HepG2 (cell line): ENCODE data around the gene TOMM6. TPM values are rescaled to one million over a fixed set of nuclear protein-coding genes. Genes with fewer than 3 reads are reported as not detected.

Source experiments
- ATF7 ChIP-seq, 2 experiments: fragments of 450-650 bp in 1 of 2; sonication (generic) in 1 of 2; formaldehyde crosslinking in 1 of 2; IDR thresholded peaks; 2 replicates each; pipeline versions ENCODE4 v1.4.0 to v1.6.1; 2016 to 2020; ENCODE audit warnings: antibody characterized with exemption in 1 of 2, mild to moderate bottlenecking in 1 of 2, missing genetic modification reagents in 1 of 2
- FOXK1 ChIP-seq: sonication (generic); formaldehyde crosslinking; IDR thresholded peaks from 2 replicates; pipeline ENCODE4 v1.4.0; 2020; ENCODE audit warnings: low read depth, missing genetic modification reagents, borderline replicate concordance
- HOXA7 ChIP-seq: sonication (generic); formaldehyde crosslinking; IDR thresholded peaks from 2 replicates; pipeline ENCODE4 v1.8.1; 2022; ENCODE audit warnings: mild to moderate bottlenecking, missing genetic modification reagents, moderate library complexity
- KMT2B ChIP-seq: IDR thresholded peaks from 2 replicates; pipeline ENCODE4 v1.6.1; 2016; ENCODE audit warnings: missing genetic modification reagents, missing compliant biosample characterization
- PCBP2 ChIP-seq: fragments of 200-400 bp; formaldehyde crosslinking; optimal IDR thresholded peaks from 2 replicates; pipeline ENCODE3; 2018; ENCODE audit warnings: low read length, low read depth; ENCODE audit not compliant: poor library complexity, severe bottlenecking
- PHF8 ChIP-seq: sonication (generic); formaldehyde crosslinking; IDR thresholded peaks from 2 replicates; pipeline ENCODE4 v1.5.0; 2020; ENCODE audit warnings: missing genetic modification reagents
- PPARG ChIP-seq: conservative IDR thresholded peaks from 2 replicates; pipeline ENCODE4 v1.6.1; 2016; ENCODE audit warnings: missing biosample characterization, missing genetic modification reagents
- RBM39 ChIP-seq: fragments of 200-400 bp; formaldehyde crosslinking; IDR thresholded peaks from one replicate; pipeline ENCODE4 v1.6.1; 2018; ENCODE audit warnings: antibody characterized with exemption, mild to moderate bottlenecking, low read depth, low read length; ENCODE audit not compliant: poor library complexity, severe bottlenecking
- SMARCC2 ChIP-seq: fragments of 450-650 bp; IDR thresholded peaks from 2 replicates; pipeline ENCODE4 v1.6.1; 2017; ENCODE audit warnings: antibody characterized with exemption, mild to moderate bottlenecking
- STAG1 ChIP-seq: sonication (generic); formaldehyde crosslinking; IDR thresholded peaks from 2 replicates; pipeline ENCODE4 v1.4.0; 2020; ENCODE audit warnings: missing genetic modification reagents
- ZFP36L2 ChIP-seq: sonication (generic); formaldehyde crosslinking; IDR thresholded peaks from 2 replicates; pipeline ENCODE4 v1.4.0; 2020; ENCODE audit warnings: missing genetic modification reagents
- ZFY ChIP-seq: sonication (generic); formaldehyde crosslinking; IDR thresholded peaks from 2 replicates; pipeline ENCODE4 v1.4.0; 2020; ENCODE audit warnings: missing genetic modification reagents
- ZFYVE20 ChIP-seq: sonication (generic); formaldehyde crosslinking; IDR thresholded peaks from 2 replicates; pipeline ENCODE4 v1.8.0; 2023; ENCODE audit warnings: low read depth, mild to moderate bottlenecking, moderate library complexity, missing genetic modification reagents, borderline replicate concordance
- ZMYM4 ChIP-seq: sonication (generic); formaldehyde crosslinking; IDR thresholded peaks from 2 replicates; pipeline ENCODE4 v1.8.1; 2023; ENCODE audit warnings: mild to moderate bottlenecking, missing genetic modification reagents
- ZNF350 ChIP-seq: sonication (generic); formaldehyde crosslinking; IDR thresholded peaks from 2 replicates; pipeline ENCODE4 v1.4.0; 2020; ENCODE audit warnings: mild to moderate bottlenecking, low read depth, missing genetic modification reagents, borderline replicate concordance
- ZNF496 ChIP-seq: sonication (generic); formaldehyde crosslinking; IDR thresholded peaks from 2 replicates; pipeline ENCODE4 v1.8.1; 2023; ENCODE audit warnings: mild to moderate bottlenecking, moderate library complexity, missing genetic modification reagents; ENCODE audit not compliant: insufficient replicate concordance
- ZNF660 ChIP-seq: sonication (generic); formaldehyde crosslinking; IDR thresholded peaks from 2 replicates; pipeline ENCODE4 v1.5.1; 2020; ENCODE audit warnings: mild to moderate bottlenecking, low read depth, missing genetic modification reagents, borderline replicate concordance
- ZNF782 ChIP-seq: sonication (generic); formaldehyde crosslinking; IDR thresholded peaks from 2 replicates; pipeline ENCODE4 v1.4.0; 2020; ENCODE audit warnings: missing genetic modification reagents, mild to moderate bottlenecking, borderline replicate concordance
- ZSCAN5A ChIP-seq: sonication (generic); formaldehyde crosslinking; IDR thresholded peaks from 2 replicates; pipeline ENCODE4 v1.8.0; 2022; ENCODE audit warnings: mild to moderate bottlenecking, missing genetic modification reagents, borderline replicate concordance
- polyA plus RNA-seq, 8 experiments: library from polyadenylated mRNA; depleted of rRNA in 3 of 8; stranded (reverse) in 7 of 8; unstranded in 1 of 8; fragments of >200 nt; fragmentation: Illumina TruSeq in 4 of 8; extraction: Trizol in 4 of 8; gene quantifications; 2 replicates each; pipeline versions ENCODE4 v1.2.1 to v1.2.3, GENCODE V29; 2011 to 2016; ENCODE audit warnings: low read depth in 4 of 8, missing spikeins in 1 of 8, mixed read lengths in 1 of 8; ENCODE audit not compliant: insufficient read depth in 1 of 8
- total RNA-seq, 5 experiments: library from RNA; depleted of rRNA; stranded (reverse); fragments of >200 nt; fragmentation: Illumina TruSeq; extraction: Trizol; gene quantifications; 2 replicates each; pipeline ENCODE4 v1.2.3, GENCODE V29; 2016; ENCODE audit warnings: low read depth in 1 of 5
- TF ChIP-seq, protein P1 (sequence below): sonication (generic); formaldehyde crosslinking; IDR thresholded peaks from one replicate; pipeline ENCODE4 v1.5.1; 2020; ENCODE audit warnings: mild to moderate bottlenecking, missing genetic modification reagents; ENCODE audit errors: not compliant biosample characterization

The TOMM6 gene
- total and polyA plus RNA-seq, 2 of the 13 experiments (the other 11 are each of a cell fraction or from before 2014, with no cell fraction given), result 320 to 321 TPM

DNA sequence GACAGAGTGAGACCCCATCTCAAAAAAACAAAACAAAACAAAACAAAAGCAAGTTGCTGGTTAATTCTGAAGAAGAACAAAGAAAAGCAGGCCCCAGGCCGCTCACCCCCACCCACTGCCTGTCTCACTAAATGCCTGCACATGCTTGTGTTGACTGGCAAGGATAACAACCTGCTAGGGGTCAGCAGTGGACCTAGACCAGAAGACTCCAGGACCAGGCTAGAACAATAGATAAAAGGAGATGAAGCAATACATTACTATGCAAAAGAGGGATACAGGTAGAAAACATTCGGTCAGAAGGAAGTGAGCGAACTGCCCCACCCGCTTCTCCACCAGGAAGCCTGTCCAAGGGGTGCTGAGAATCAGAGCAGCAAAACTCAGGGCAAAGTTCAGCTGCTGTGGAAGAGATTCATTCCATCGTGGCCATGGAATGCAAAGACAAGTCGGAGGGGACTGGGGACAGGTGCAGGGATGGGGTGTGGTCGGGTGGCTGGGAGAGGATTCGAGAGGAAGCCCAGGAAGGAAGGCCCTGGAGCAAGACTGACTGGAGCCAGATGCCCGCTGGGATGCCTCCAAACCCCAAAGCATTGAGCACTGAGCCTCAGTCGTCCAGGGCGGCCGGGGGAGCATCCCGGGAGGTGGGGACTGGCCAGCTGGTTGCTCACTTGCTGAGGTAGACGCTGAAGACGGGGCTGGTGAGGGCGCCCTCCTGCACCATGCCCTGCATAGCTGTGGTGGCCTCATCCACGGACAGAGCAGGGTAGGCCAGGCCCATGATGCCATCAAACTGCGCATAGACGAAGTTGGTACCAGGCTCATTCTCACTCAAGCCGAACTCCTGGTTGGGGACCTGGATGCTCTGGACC, 45.6 kb upstream of the TOMM6 start (continued):
- TF ChIP-seq RBM39 (peak; percentile 28), STAG1 (CRISPR knock-in tag) (peak; percentile 54), FOXK1 (no peak; the same call in 1 of the 2 replicates), ZNF782 (CRISPR knock-in tag) (no peak), PCBP2 (no peak), PHF8 (CRISPR knock-in tag) (no peak), ATF7 (IDR thresholded peaks at IDR 0.05) (no peak), ATF7 (CRISPR knock-in tag; IDR thresholded peaks at IDR 0.05) (no peak), ZFP36L2 (CRISPR knock-in tag) (no peak), ZFY (CRISPR knock-in tag) (no peak), ZMYM4 (CRISPR knock-in tag) (no peak), ZNF660 (CRISPR knock-in tag) (no peak), ZSCAN5A (CRISPR knock-in tag) (peak; percentile 46; the same call in 1 of the 2 replicates), KMT2B (no peak), ZNF350 (CRISPR knock-in tag) (peak; percentile 40; the same call in 1 of the 2 replicates), HOXA7 (CRISPR knock-in tag) (no peak), ZNF496 (CRISPR knock-in tag) (no peak), ZFYVE20 (CRISPR knock-in tag) (no peak), PPARG (peak; percentile 71), SMARCC2 (no peak)
- TF ChIP-seq, protein P1, sequence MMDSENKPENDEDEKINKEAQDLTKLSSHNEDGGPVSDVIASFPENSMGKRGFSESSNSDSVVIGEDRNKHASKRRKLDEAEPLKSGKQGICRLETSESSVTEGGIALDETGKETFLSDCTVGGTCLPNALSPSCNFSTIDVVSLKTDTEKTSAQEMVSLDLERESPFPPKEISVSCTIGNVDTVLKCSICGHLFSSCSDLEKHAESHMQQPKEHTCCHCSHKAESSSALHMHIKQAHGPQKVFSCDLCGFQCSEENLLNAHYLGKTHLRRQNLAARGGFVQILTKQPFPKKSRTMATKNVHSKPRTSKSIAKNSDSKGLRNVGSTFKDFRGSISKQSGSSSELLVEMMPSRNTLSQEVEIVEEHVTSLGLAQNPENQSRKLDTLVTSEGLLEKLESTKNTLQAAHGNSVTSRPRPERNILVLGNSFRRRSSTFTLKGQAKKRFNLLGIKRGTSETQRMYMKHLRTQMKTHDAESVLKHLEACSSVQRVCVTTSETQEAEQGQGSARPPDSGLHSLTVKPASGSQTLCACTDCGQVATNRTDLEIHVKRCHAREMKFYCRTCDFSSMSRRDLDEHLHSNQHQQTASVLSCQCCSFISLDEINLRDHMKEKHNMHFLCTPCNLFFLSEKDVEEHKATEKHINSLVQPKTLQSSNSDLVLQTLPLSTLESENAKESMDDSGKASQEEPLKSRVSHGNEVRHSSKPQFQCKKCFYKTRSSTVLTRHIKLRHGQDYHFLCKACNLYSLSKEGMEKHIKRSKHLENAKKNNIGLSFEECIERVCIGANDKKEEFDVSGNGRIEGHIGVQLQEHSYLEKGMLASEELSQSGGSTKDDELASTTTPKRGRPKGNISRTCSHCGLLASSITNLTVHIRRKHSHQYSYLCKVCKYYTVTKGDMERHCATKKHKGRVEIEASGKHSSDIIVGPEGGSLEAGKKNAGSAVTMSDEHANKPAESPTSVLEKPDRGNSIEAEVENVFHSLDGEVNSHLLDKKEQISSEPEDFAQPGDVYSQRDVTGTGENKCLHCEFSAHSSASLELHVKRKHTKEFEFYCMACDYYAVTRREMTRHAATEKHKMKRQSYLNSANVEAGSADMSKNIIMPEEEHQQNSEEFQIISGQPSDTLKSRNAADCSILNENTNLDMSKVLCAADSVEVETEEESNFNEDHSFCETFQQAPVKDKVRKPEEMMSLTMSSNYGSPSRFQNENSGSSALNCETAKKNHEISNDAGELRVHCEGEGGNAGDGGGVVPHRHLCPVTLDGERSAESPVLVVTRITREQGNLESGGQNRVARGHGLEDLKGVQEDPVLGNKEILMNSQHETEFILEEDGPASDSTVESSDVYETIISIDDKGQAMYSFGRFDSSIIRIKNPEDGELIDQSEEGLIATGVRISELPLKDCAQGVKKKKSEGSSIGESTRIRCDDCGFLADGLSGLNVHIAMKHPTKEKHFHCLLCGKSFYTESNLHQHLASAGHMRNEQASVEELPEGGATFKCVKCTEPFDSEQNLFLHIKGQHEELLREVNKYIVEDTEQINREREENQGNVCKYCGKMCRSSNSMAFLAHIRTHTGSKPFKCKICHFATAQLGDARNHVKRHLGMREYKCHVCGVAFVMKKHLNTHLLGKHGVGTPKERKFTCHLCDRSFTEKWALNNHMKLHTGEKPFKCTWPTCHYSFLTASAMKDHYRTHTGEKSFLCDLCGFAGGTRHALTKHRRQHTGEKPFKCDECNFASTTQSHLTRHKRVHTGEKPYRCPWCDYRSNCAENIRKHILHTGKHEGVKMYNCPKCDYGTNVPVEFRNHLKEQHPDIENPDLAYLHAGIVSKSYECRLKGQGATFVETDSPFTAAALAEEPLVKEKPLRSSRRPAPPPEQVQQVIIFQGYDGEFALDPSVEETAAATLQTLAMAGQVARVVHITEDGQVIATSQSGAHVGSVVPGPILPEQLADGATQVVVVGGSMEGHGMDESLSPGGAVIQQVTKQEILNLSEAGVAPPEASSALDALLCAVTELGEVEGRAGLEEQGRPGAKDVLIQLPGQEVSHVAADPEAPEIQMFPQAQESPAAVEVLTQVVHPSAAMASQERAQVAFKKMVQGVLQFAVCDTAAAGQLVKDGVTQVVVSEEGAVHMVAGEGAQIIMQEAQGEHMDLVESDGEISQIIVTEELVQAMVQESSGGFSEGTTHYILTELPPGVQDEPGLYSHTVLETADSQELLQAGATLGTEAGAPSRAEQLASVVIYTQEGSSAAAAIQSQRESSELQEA, result no peak
